Hepatocyte (in vitro differentiated cells): ENCODE data around the gene CYSTM1. TPM values are rescaled to one million over a fixed set of nuclear protein-coding genes. Genes with fewer than 3 reads are reported as not detected.
"Not testable (repeated sequence)": the region's sequence is repeated elsewhere in the genome, so short reads cannot be mapped to it uniquely, and the experiment has no call there.

Experiments used
- DNase-seq: peaks from one replicate; pipeline ENCODE4 v3.0.0-alpha.2; 2016; ENCODE audit warnings: low spot score
- H2AFZ ChIP-seq: fragments of 200-600 bp; sonication (generic); 2 replicates; pipeline ENCODE4 v1.6.0; 2016; ENCODE audit warnings: antibody characterized with exemption, mild to moderate bottlenecking
- H3K27ac ChIP-seq: fragments of 200-600 bp; sonication (generic); 2 replicates; pipeline ENCODE4 v1.5.1; 2016; ENCODE audit warnings: mild to moderate bottlenecking
- H3K27me3 ChIP-seq: fragments of 200-600 bp; sonication (generic); 2 replicates; pipeline ENCODE4 v1.6.1; 2016
- H3K36me3 ChIP-seq: fragments of 200-600 bp; sonication (generic); replicated peaks from 2 replicates; pipeline ENCODE4 v1.5.1; 2016; ENCODE audit warnings: low read depth; ENCODE audit not compliant: insufficient read depth
- H3K4me1 ChIP-seq: fragments of 200-600 bp; sonication (generic); 2 replicates; pipeline ENCODE4 v1.5.1; 2016; ENCODE audit warnings: mild to moderate bottlenecking, moderate library complexity; ENCODE audit not compliant: insufficient read depth
- H3K4me2 ChIP-seq: fragments of 200-600 bp; sonication (generic); 2 replicates; pipeline ENCODE4 v1.6.0; 2016
- H3K4me3 ChIP-seq: fragments of 200-600 bp; sonication (generic); 2 replicates; pipeline ENCODE4 v1.5.1; 2016; ENCODE audit warnings: mild to moderate bottlenecking
- H3K79me2 ChIP-seq: fragments of 200-600 bp; sonication (generic); 2 replicates; pipeline ENCODE4 v1.6.0; 2017; ENCODE audit warnings: mild to moderate bottlenecking
- H3K9me2 ChIP-seq: fragments of 200-600 bp; sonication (generic); replicated peaks from 2 replicates; pipeline ENCODE4 v1.6.0; 2017; ENCODE audit warnings: mild to moderate bottlenecking; ENCODE audit not compliant: insufficient read depth
- H3K9me3 ChIP-seq: fragments of 200-600 bp; sonication (generic); 2 replicates; pipeline ENCODE4 v1.5.1; 2016; ENCODE audit warnings: low read depth, mild to moderate bottlenecking
- H4K20me1 ChIP-seq: fragments of 200-600 bp; sonication (generic); 2 replicates; pipeline ENCODE4 v1.6.0; 2016; ENCODE audit warnings: mild to moderate bottlenecking; ENCODE audit not compliant: insufficient read depth, poor library complexity, severe bottlenecking
- EZH2 ChIP-seq: fragments of 200-600 bp; sonication (generic); IDR thresholded peaks from 2 replicates; pipeline ENCODE4 v1.6.1; 2016; ENCODE audit warnings: antibody characterized with exemption, mild to moderate bottlenecking, borderline replicate concordance
- EZH2phosphoT487 ChIP-seq: fragments of 200-600 bp; sonication (generic); IDR thresholded peaks from one replicate; pipeline ENCODE4 v1.6.1; 2018; ENCODE audit warnings: antibody characterized with exemption, mild to moderate bottlenecking, low read depth, moderate library complexity; ENCODE audit not compliant: unreplicated experiment, severe bottlenecking
- WGBS: methylation state at CpG from one replicate; pipeline ENCODE4 v1.1.6; 2016; ENCODE audit warnings: low lambda C conversion rate; ENCODE audit errors: missing lambda C conversion rate; 5-methylcytosine and 5-hydroxymethylcytosine counted together
- polyA plus RNA-seq: library from polyadenylated mRNA; unstranded; fragments of >200 nt; fragmentation: Nextera tagmentation; extraction: Ambion mirVana; gene quantifications from 2 replicates; pipeline ENCODE4 v1.2.1, GENCODE V29; 2016
- total RNA-seq: library from RNA; depleted of rRNA; stranded (reverse); fragments of >200 nt; gene quantifications from 2 replicates; pipeline ENCODE4 v1.2.3, GENCODE V29; 2014
- TF ChIP-seq, protein P1 (sequence below): fragments of 200-600 bp; sonication (generic); IDR thresholded peaks from 2 replicates; pipeline ENCODE4 v1.5.1; 2016; ENCODE audit warnings: antibody characterized with exemption, mild to moderate bottlenecking; ENCODE audit not compliant: poor library complexity

Gene CYSTM1
- total and polyA plus RNA-seq, 2 experiments from 2014 or later = 111 to 262 TPM

DNA sequence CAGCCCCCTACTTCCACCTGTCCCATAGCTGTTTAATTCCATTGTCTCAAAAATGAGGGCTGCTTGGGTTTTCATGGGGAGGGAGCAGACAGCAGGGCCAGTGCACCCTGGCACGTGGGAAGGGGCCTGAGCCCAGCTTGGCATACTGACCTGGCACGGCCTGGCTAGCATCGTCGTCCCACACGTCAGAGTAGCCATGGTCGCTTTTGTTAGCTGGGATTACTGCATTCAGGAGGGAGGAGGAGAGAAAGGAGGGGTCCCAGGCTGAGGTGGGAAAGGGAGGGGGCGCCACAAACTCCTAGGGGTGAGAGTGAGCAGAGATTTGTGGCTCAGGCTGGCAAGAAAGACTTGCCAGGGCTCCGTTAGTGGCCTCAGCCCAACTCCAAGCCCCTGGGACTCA is 21.1 kb upstream of the CYSTM1 start:
- TF ChIP-seq EZH2 (no peak), EZH2phosphoT487 (no peak)
- TF ChIP-seq, protein P1, sequence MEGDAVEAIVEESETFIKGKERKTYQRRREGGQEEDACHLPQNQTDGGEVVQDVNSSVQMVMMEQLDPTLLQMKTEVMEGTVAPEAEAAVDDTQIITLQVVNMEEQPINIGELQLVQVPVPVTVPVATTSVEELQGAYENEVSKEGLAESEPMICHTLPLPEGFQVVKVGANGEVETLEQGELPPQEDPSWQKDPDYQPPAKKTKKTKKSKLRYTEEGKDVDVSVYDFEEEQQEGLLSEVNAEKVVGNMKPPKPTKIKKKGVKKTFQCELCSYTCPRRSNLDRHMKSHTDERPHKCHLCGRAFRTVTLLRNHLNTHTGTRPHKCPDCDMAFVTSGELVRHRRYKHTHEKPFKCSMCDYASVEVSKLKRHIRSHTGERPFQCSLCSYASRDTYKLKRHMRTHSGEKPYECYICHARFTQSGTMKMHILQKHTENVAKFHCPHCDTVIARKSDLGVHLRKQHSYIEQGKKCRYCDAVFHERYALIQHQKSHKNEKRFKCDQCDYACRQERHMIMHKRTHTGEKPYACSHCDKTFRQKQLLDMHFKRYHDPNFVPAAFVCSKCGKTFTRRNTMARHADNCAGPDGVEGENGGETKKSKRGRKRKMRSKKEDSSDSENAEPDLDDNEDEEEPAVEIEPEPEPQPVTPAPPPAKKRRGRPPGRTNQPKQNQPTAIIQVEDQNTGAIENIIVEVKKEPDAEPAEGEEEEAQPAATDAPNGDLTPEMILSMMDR = no peak
- Histone ChIP-seq H3K4me3 (no peak overlapping the region), H3K9me3 (no peaks in the 10 kb centered on the region), H4K20me1 (no peaks in the 10 kb centered on the region), H3K27me3 (no peaks in the 10 kb centered on the region), H3K36me3 (no peaks in the 10 kb centered on the region), H3K27ac (no peak overlapping the region), H3K9me2 (no peaks in the 10 kb centered on the region), H3K4me1 (no peaks in the 10 kb centered on the region), H3K4me2 (no peak overlapping the region), H3K79me2 (no peaks in the 10 kb centered on the region), H2AFZ (no peak overlapping the region)
- no peak for DNase-seq
- WGBS = 53% methylated on average over 8 of the region's 8 CpGs

DNA sequence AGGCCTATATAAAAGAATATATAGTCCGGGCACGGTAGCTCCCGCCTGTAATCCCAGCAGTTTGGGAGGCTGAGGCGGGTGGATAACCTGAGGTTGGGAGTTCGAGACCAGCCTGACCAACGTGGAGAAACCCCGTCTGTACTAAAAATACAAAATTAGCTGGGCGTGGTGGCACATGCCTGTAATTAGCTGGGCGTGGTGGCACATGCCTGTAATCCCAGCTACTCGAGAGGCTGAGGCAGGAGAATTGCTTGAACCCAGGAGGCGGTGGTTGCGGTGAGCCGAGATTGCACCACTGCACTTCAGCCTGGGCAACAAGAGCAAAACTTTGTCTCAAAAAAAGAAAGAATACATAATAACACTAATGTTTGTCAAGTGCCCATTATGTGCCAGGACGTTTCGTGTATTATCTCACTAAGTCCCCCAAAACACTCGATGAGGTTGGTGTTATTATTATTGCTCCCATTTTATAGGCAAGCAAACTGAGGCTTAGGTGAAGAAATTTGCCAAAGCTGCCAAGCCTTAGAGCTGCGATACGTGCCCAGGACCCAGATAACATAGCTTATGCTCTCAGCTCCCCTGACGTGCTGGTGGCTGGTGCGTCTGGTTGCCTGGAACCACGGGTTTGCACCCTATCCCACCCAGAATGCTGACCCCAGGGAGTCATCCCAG is 20.1 kb upstream of the CYSTM1 start:
- H2AFZ ChIP-seq, H4K20me1 ChIP-seq, H3K4me2 ChIP-seq, H3K27me3 ChIP-seq, H3K4me3 ChIP-seq, H3K9me2 ChIP-seq, DNase-seq, H3K27ac ChIP-seq, H3K79me2 ChIP-seq, H3K4me1 ChIP-seq, H3K9me3 ChIP-seq, H3K36me3 ChIP-seq: not testable (repeated sequence)
- WGBS = 90% methylated on average over 21 of the region's 21 CpGs

DNA sequence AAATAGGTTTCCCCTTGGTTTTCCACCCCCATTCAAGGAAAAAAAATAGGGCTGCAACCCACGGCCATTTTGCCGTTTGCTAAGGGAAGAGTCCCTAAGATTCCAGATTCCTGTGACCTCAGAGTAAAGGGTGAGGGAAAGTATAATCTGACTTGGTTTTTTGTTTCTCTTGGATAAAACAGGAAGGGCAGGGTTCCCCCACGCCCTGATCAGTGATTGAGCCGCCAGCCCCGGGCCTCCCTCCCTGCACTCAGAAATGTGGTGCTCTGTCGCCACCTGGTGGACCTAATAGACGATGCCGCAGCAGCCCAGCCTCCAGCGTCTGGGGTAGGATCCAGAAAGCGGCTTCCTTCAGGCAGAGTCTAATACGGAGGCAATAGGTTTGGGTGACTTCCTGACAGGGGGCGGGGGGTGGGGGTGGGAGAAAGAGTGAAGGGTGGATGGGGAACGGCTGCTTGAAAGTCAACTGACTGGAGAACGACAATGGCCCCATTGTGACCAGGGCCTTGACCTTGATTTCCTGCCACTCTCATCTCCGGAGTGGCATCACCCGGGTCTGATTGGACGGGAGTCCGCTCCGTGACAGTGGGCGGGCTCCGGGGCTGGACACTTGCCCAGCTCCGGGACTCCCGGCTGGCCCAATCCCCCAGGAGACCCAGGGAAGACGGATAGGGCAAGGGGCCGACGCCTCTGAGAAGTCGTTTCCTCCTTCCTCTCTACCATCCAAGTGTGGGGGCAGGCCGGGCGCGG is 17.8 kb upstream of the CYSTM1 start:
- no peak overlapping the region for H3K27ac ChIP-seq
- 8% methylated on average over 30 of the region's 30 CpGs for WGBS
- no peaks in the 10 kb centered on the region for H3K4me1 ChIP-seq
- no peaks in the 10 kb centered on the region for H3K79me2 ChIP-seq
- H3K4me3 ChIP-seq = no peak overlapping the region
- H3K27me3 ChIP-seq = no peaks in the 10 kb centered on the region
- peak overlapping the region; percentile 76 for H3K4me2 ChIP-seq
- no peaks in the 10 kb centered on the region for H3K9me3 ChIP-seq
- no peaks in the 10 kb centered on the region for H3K36me3 ChIP-seq
- TF ChIP-seq, protein P1 = peak; percentile 96
- TF ChIP-seq EZH2phosphoT487 (no peak), EZH2 (no peak)
- DNase-seq = peak; percentile 93
- H4K20me1 ChIP-seq = no peaks in the 10 kb centered on the region
- no peaks in the 10 kb centered on the region for H3K9me2 ChIP-seq
- peak overlapping the region; percentile 31 for H2AFZ ChIP-seq
